ENCODE data around the gene CELA1.
"Not testable (repeated sequence)": the region's sequence is repeated elsewhere in the genome, so short reads cannot be mapped to it uniquely, and the experiment has no call there.

Gene CELA1

GRCh38 chr12:51320695-51321320, 25.7 kb downstream of the CELA1 start:
- Histone ChIP-seq H3K4me2 (peak overlapping the region; percentile 76 to 98 (median 96)), H3K4me3 (peak overlapping the region in 4 of 10 experiments; percentile 58 to 79 (median 75); a peak in 9 of 20 replicates), H4K20me1 (peaks cover 0 to 53% (median 0%) of the 10 kb centered on the region in 11 experiments; a peak in 6 of 22 replicates), H3K36me3 (peaks cover 0 to 40% (median 0%) of the 10 kb centered on the region in 11 experiments; a peak in 8 of 22 replicates), H3K27ac (peak overlapping the region in 9 of 11 experiments; percentile 40 to 99 (median 80); a peak in 17 of 22 replicates), H3K4me1 (peaks cover 75 to 90% (median 80%) of the 10 kb centered on the region in 10 experiments), H3K9ac (peak overlapping the region; percentile 21 to 88 (median 56); a peak in 15 of 22 replicates), H3K27me3 (peaks cover 0 to 4% (median 0%) of the 10 kb centered on the region in 11 experiments; a peak in 1 of 22 replicates), H3K9me3 (replicated peaks in 1 of 11) (peaks cover 0 to 14% (median 0%) of the 10 kb centered on the region in 11 experiments; a peak in 6 of 22 replicates)
- no peak for TF ChIP-seq Cebpa-rat (IDR thresholded peaks at IDR 0.05)

- Histone ChIP-seq H3K4me1 (peaks cover 70 to 84% (median 75%) of the 10 kb centered on the region in 10 experiments), H3K36me3 (peaks cover 0 to 45% (median 0%) of the 10 kb centered on the region in 11 experiments; a peak in 8 of 22 replicates), H3K27ac (peak overlapping the region in 9 of 11 experiments; percentile 40 to 99 (median 80); a peak in 16 of 22 replicates), H3K4me3 (peak overlapping the region in 4 of 10 experiments; percentile 36 to 78 (median 65); a peak in 3 of 20 replicates), H3K9me3 (replicated peaks in 1 of 11) (peaks cover 0 to 14% (median 0%) of the 10 kb centered on the region in 11 experiments; a peak in 6 of 22 replicates), H3K27me3 (peaks cover 0 to 4% (median 0%) of the 10 kb centered on the region in 11 experiments; a peak in 1 of 22 replicates), H3K9ac (peak overlapping the region in 8 of 11 experiments; percentile 21 to 88 (median 66); a peak in 13 of 22 replicates), H3K4me2 (peak overlapping the region; percentile 76 to 98 (median 96)), H4K20me1 (peaks cover 0 to 58% (median 0%) of the 10 kb centered on the region in 11 experiments; a peak in 6 of 22 replicates)
- TF ChIP-seq Cebpa-rat (IDR thresholded peaks at IDR 0.05), result no peak
These were observed 26.2 kb downstream of the CELA1 start for GRCh38 chr12:51320311-51320694.

GRCh38 chr12:51318846-51319599, 27.5 kb downstream of the CELA1 start:
- peaks cover 0 to 70% (median 0%) of the 10 kb centered on the region in 11 experiments; a peak in 6 of 22 replicates for H4K20me1 ChIP-seq
- peak overlapping the region in 8 of 11 experiments; percentile 3 to 70 (median 53); a peak in 13 of 22 replicates for H3K9ac ChIP-seq
- peaks cover 0 to 4% (median 0%) of the 10 kb centered on the region in 11 experiments; a peak in 1 of 22 replicates for H3K27me3 ChIP-seq
- 0 out of 22 replicates have a peak, but pooled peaks of 1 of the 11 experiments have one; percentile 8 for TF ChIP-seq Cebpa-rat (IDR thresholded peaks at IDR 0.05)
- H3K27ac ChIP-seq, result peak overlapping the region in 9 of 11 experiments; percentile 34 to 99 (median 80); a peak in 16 of 22 replicates
- peaks cover 0 to 8% (median 0%) of the 10 kb centered on the region in 11 experiments; a peak in 2 of 22 replicates for H3K9me3 ChIP-seq (replicated peaks in 1 of 11)
- H3K36me3 ChIP-seq, result peaks cover 0 to 58% (median 0%) of the 10 kb centered on the region in 11 experiments; a peak in 8 of 22 replicates
- peak overlapping the region; percentile 69 to 98 (median 95) for H3K4me2 ChIP-seq
- H3K4me1 ChIP-seq, result peaks cover 57 to 72% (median 62%) of the 10 kb centered on the region in 10 experiments
- H3K4me3 ChIP-seq, result peak overlapping the region in 5 of 10 experiments; percentile 13 to 53 (median 41); a peak in 7 of 20 replicates

GRCh38 chr12:51318057-51318806, 28.2 kb downstream of the CELA1 start:
- Histone ChIP-seq H4K20me1 (peaks cover 0 to 75% (median 0%) of the 10 kb centered on the region in 11 experiments; a peak in 5 of 22 replicates), H3K27ac (peak overlapping the region in 8 of 11 experiments; percentile 42 to 99 (median 88); a peak in 13 of 22 replicates), H3K4me1 (peaks cover 49 to 69% (median 55%) of the 10 kb centered on the region in 10 experiments), H3K9ac (peak overlapping the region in 4 of 11 experiments; percentile 49 to 70 (median 60); a peak in 8 of 22 replicates), H3K4me2 (peak overlapping the region; percentile 69 to 98 (median 95)), H3K36me3 (peaks cover 0 to 66% (median 0%) of the 10 kb centered on the region in 11 experiments; a peak in 9 of 22 replicates), H3K4me3 (peak overlapping the region in 4 of 10 experiments; percentile 27 to 53 (median 42); a peak in 4 of 20 replicates)
- H3K27me3 ChIP-seq; H3K9me3 ChIP-seq (replicated peaks in 1 of 11): not testable (repeated sequence)

GRCh38 chr12:51311389-51311788, 35.1 kb downstream of the CELA1 start:
- TF ChIP-seq Cebpa-rat (IDR thresholded peaks at IDR 0.05), result no peak
- H3K4me3 ChIP-seq, result no peak overlapping the region
- H3K36me3 ChIP-seq, result peaks cover 0 to 99% (median 0%) of the 10 kb centered on the region in 11 experiments; a peak in 8 of 22 replicates
- H3K27ac ChIP-seq, result no peak overlapping the region
- peaks cover 0 to 89% (median 0%) of the 10 kb centered on the region in 11 experiments; a peak in 5 of 22 replicates for H4K20me1 ChIP-seq
- no peak overlapping the region for H3K9ac ChIP-seq
- peaks cover 0 to 5% (median 0%) of the 10 kb centered on the region in 11 experiments; a peak in 1 of 22 replicates for H3K9me3 ChIP-seq (replicated peaks in 1 of 11)
- H3K27me3 ChIP-seq, result no peaks in the 10 kb centered on the region
- no peak overlapping the region for H3K4me2 ChIP-seq
- peaks cover 3 to 20% (median 6%) of the 10 kb centered on the region in 10 experiments; a peak in 18 of 20 replicates for H3K4me1 ChIP-seq

- H3K4me3 ChIP-seq, result no peak overlapping the region
- peak overlapping the region in 1 of 11 experiments; percentile 15; a peak in 1 of 22 replicates for H3K9ac ChIP-seq
- H3K36me3 ChIP-seq, result peaks cover 0 to 100% (median 0%) of the 10 kb centered on the region in 11 experiments; a peak in 9 of 22 replicates
- peaks cover 0 to 92% (median 0%) of the 10 kb centered on the region in 11 experiments; a peak in 5 of 22 replicates for H4K20me1 ChIP-seq
- H3K4me1 ChIP-seq, result peaks cover 7 to 27% (median 10%) of the 10 kb centered on the region in 10 experiments; a peak in 18 of 20 replicates
- no peaks in the 10 kb centered on the region for H3K27me3 ChIP-seq
- 0 out of 22 replicates have a peak, but pooled peaks cover 0 to 4% (median 0%) of the 10 kb centered on the region in 11 experiments for H3K9me3 ChIP-seq (replicated peaks in 1 of 11)
- H3K4me2 ChIP-seq, result no peak overlapping the region; a peak in 1 of 22 replicates
- TF ChIP-seq Cebpa-rat (IDR thresholded peaks at IDR 0.05), result no peak
- no peak overlapping the region for H3K27ac ChIP-seq
These were observed 38.6 kb downstream of the CELA1 start for GRCh38 chr12:51307655-51308593.

- H3K9ac ChIP-seq, result no peak overlapping the region
- no peaks in the 10 kb centered on the region for H3K9me3 ChIP-seq (replicated peaks in 1 of 11)
These were observed 40.0 kb downstream of the CELA1 start for GRCh38 chr12:51306507-51306906.

GRCh38 chr12:51300768-51301167, 45.7 kb downstream of the CELA1 start:
- not testable (repeated sequence) for H3K4me3 ChIP-seq; H3K4me1 ChIP-seq; H3K27me3 ChIP-seq; H3K27ac ChIP-seq; H3K9ac ChIP-seq; H3K9me3 ChIP-seq (replicated peaks in 1 of 11); H3K4me2 ChIP-seq
- peaks cover 0 to 65% (median 0%) of the 10 kb centered on the region in 11 experiments; a peak in 4 of 22 replicates for H4K20me1 ChIP-seq
- H3K36me3 ChIP-seq, result peaks cover 0 to 100% (median 0%) of the 10 kb centered on the region in 11 experiments; a peak in 10 of 22 replicates

More at GRCh38 chr12:51306507-51306906, 40.0 kb downstream of the CELA1 start:
- no peak overlapping the region for H3K4me3 ChIP-seq
- H3K27ac ChIP-seq, result peak overlapping the region in 3 of 11 experiments; percentile 39 to 62 (median 45); a peak in 7 of 22 replicates
- H3K27me3 ChIP-seq, result no peaks in the 10 kb centered on the region
- H3K4me2 ChIP-seq, result peak overlapping the region; percentile 1 to 58 (median 36); a peak in 15 of 22 replicates
- H4K20me1 ChIP-seq, result peaks cover 0 to 97% (median 0%) of the 10 kb centered on the region in 11 experiments; a peak in 5 of 22 replicates
- peaks cover 7 to 27% (median 10%) of the 10 kb centered on the region in 10 experiments; a peak in 18 of 20 replicates for H3K4me1 ChIP-seq
- TF ChIP-seq Cebpa-rat (IDR thresholded peaks at IDR 0.05), result no peak
- H3K36me3 ChIP-seq, result peaks cover 0 to 100% (median 0%) of the 10 kb centered on the region in 11 experiments; a peak in 10 of 22 replicates

All from BLaER1 treated with 17β-estradiol and CSF1 and Interleukin-3, amounts not matched to agents 10 nM and 100 nM (cell line).